ENCODE measurements around the gene SLC35F1. TPM values are rescaled to one million over a fixed set of nuclear protein-coding genes. Genes with fewer than 3 reads are reported as not detected.

The SLC35F1 gene
- polyA plus RNA-seq, 1 donor from 2014 or later: 35.1 TPM

GRCh38 chr6:118280210-118280609, 373.1 kb downstream of the SLC35F1 start:
- Histone ChIP-seq H3K36me3 (ENCODE audit: insufficient read depth, low read length) (no peaks in the 10 kb centered on the region), H3K4me2 (ENCODE audit: low read length) (no peak overlapping the region), H3K4me3 (ENCODE audit: low read length) (no peak overlapping the region), H3K27me3 (ENCODE audit: insufficient read depth, low read depth, low read length) (no peaks in the 10 kb centered on the region), H3K9ac (ENCODE audit: low read length) (no peak overlapping the region), H3F3A (ENCODE audit: insufficient read depth, low read length, poor library complexity, severe bottlenecking) (no peaks in the 10 kb centered on the region), H3K79me2 (replicated peaks; ENCODE audit: insufficient read depth, low read length) (no peaks in the 10 kb centered on the region), H2AFZ (ENCODE audit: low read depth, low read length) (no peak overlapping the region), H3K9me2 (ENCODE audit: insufficient read depth, low read length) (no peaks in the 10 kb centered on the region), H3K9me3 (ENCODE audit: low read length) (no peaks in the 10 kb centered on the region), H4K20me1 (ENCODE audit: insufficient read depth) (no peaks in the 10 kb centered on the region), H3K27ac (ENCODE audit: low read length) (no peak overlapping the region)
- TF ChIP-seq CTCF (IDR thresholded peaks at IDR 0.05; ENCODE audit: poor library complexity, severe bottlenecking) (no peak), MXI1 (conservative IDR thresholded peaks at IDR 0.05; ENCODE audit: poor library complexity, severe bottlenecking) (no peak), SMC3 (conservative IDR thresholded peaks at IDR 0.05; ENCODE audit: poor library complexity) (no peak), POLR2AphosphoS5 (IDR thresholded peaks at IDR 0.05) (no peak), EZH2 (IDR thresholded peaks at IDR 0.05; ENCODE audit: borderline replicate concordance, insufficient read depth, low read length, poor library complexity, severe bottlenecking) (no peak), REST (IDR thresholded peaks at IDR 0.05; ENCODE audit: borderline replicate concordance) (no peak), TAF1 (IDR thresholded peaks at IDR 0.05; ENCODE audit: low read depth) (no peak), RAD21 (conservative IDR thresholded peaks at IDR 0.05) (no peak), EP300 (conservative IDR thresholded peaks at IDR 0.05; ENCODE audit: poor library complexity, severe bottlenecking) (no peak)

DNA sequence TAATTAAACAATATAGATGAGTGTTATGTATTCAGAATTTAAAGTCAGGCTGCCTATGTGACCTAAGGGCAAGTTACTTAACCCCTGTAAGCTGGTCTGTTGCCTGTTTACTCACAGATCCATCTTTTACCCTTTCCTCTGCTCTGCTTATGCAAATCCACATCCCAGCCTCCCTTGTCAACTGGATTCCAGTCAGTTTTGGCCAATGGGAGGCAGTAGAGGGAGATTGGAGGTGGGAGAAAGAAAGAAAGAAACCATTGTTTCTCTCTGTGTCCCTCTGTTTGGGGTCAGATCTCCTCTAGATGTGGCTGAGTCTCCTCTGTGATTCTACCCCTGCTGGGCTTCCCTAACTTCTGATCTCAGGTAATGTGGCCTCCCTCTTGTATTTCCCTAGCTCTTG, 374.2 kb downstream of the SLC35F1 start:
- no peaks in the 10 kb centered on the region for H3K79me2 ChIP-seq (replicated peaks; ENCODE audit: insufficient read depth, low read length)

More for the DNA sequence above, 374.2 kb downstream of the SLC35F1 start:
- no peak overlapping the region for H3K4me3 ChIP-seq (ENCODE audit: low read length)
- H3K4me2 ChIP-seq (ENCODE audit: low read length): no peak overlapping the region
- no peak overlapping the region for H3K27ac ChIP-seq (ENCODE audit: low read length)
- no peak overlapping the region for H3K9ac ChIP-seq (ENCODE audit: low read length)
- no peaks in the 10 kb centered on the region for H3K9me2 ChIP-seq (ENCODE audit: insufficient read depth, low read length)
- no peak overlapping the region for H2AFZ ChIP-seq (ENCODE audit: low read depth, low read length)
- no peaks in the 10 kb centered on the region for H3K9me3 ChIP-seq (ENCODE audit: low read length)
- H3K27me3 ChIP-seq (ENCODE audit: insufficient read depth, low read depth, low read length): no peaks in the 10 kb centered on the region
- H4K20me1 ChIP-seq (ENCODE audit: insufficient read depth): no peaks in the 10 kb centered on the region
- no peaks in the 10 kb centered on the region for H3K36me3 ChIP-seq (ENCODE audit: insufficient read depth, low read length)
- TF ChIP-seq REST (IDR thresholded peaks at IDR 0.05; ENCODE audit: borderline replicate concordance) (no peak), RAD21 (conservative IDR thresholded peaks at IDR 0.05) (no peak), TAF1 (IDR thresholded peaks at IDR 0.05; ENCODE audit: low read depth) (no peak), POLR2AphosphoS5 (IDR thresholded peaks at IDR 0.05) (no peak), EP300 (conservative IDR thresholded peaks at IDR 0.05; ENCODE audit: poor library complexity, severe bottlenecking) (no peak), MXI1 (conservative IDR thresholded peaks at IDR 0.05; ENCODE audit: poor library complexity, severe bottlenecking) (no peak), EZH2 (IDR thresholded peaks at IDR 0.05; ENCODE audit: borderline replicate concordance, insufficient read depth, low read length, poor library complexity, severe bottlenecking) (no peak), CTCF (IDR thresholded peaks at IDR 0.05; ENCODE audit: poor library complexity, severe bottlenecking) (no peak), SMC3 (conservative IDR thresholded peaks at IDR 0.05; ENCODE audit: poor library complexity) (no peak)
- no peaks in the 10 kb centered on the region for H3F3A ChIP-seq (ENCODE audit: insufficient read depth, low read length, poor library complexity, severe bottlenecking)

All from neural cell (in vitro differentiated cells).